ENCODE measurements around the gene PLCG2.

- TF ChIP-seq CTCF (IDR thresholded peaks at IDR 0.05) (no peak), POLR2A (IDR thresholded peaks at IDR 0.05) (no peak)
Measured at GRCh38 chr16:81740169-81740568, 38.9 kb upstream of the PLCG2 start.
